Large intestine (tissue), 3 donors: ENCODE data around the gene DNAJC4. TPM values are rescaled to one million over a fixed set of nuclear protein-coding genes. Genes with fewer than 3 reads are reported as not detected.
A peak's percentile ranks its signal among the peaks of the same experiment; 100 is the strongest.
"Not testable (repeated sequence)": the region's sequence is repeated elsewhere in the genome, so short reads cannot be mapped to it uniquely, and the experiment has no call there.

ENCODE experiments used
- DNase-seq, 2 donors: peaks; one replicate each; pipeline versions ENCODE4 v3.0.0 to v3.0.0-alpha.2; 2013
- H3K27ac ChIP-seq: one replicate; pipeline ENCODE4 v1.5.1; 2013; ENCODE audit warnings: low read length
- H3K27me3 ChIP-seq: 2 replicates; pipeline ENCODE4 v1.6.1; 2013; ENCODE audit warnings: low read length; ENCODE audit not compliant: control insufficient read depth, insufficient read depth
- H3K36me3 ChIP-seq: 2 replicates; pipeline ENCODE4 v1.6.1; 2013; ENCODE audit warnings: low read length; ENCODE audit not compliant: control insufficient read depth, insufficient read depth
- H3K4me1 ChIP-seq: one replicate; pipeline ENCODE4 v1.6.1; 2013; ENCODE audit warnings: low read length; ENCODE audit not compliant: control insufficient read depth, insufficient read depth
- H3K4me3 ChIP-seq: one replicate; pipeline ENCODE4 v1.5.1; 2013; ENCODE audit warnings: low read length
- H3K9me3 ChIP-seq: one replicate; pipeline ENCODE4 v1.6.1; 2013; ENCODE audit warnings: mild to moderate bottlenecking, low read depth, low read length, moderate library complexity; ENCODE audit not compliant: control insufficient read depth
- WGBS: methylation state at CpG from one replicate; pipeline ENCODE4 v1.1.5; 2013; ENCODE audit warnings: low lambda C conversion rate; ENCODE audit not compliant: insufficient coverage; 5-methylcytosine and 5-hydroxymethylcytosine counted together
- polyA plus RNA-seq: library from polyadenylated mRNA; unstranded; fragments of 120-200 nt; gene quantifications from one replicate; pipeline ENCODE4 v1.2.1, GENCODE V29; 2013

Gene DNAJC4
- polyA plus RNA-seq, 1 donor: 52.5 TPM

DNA sequence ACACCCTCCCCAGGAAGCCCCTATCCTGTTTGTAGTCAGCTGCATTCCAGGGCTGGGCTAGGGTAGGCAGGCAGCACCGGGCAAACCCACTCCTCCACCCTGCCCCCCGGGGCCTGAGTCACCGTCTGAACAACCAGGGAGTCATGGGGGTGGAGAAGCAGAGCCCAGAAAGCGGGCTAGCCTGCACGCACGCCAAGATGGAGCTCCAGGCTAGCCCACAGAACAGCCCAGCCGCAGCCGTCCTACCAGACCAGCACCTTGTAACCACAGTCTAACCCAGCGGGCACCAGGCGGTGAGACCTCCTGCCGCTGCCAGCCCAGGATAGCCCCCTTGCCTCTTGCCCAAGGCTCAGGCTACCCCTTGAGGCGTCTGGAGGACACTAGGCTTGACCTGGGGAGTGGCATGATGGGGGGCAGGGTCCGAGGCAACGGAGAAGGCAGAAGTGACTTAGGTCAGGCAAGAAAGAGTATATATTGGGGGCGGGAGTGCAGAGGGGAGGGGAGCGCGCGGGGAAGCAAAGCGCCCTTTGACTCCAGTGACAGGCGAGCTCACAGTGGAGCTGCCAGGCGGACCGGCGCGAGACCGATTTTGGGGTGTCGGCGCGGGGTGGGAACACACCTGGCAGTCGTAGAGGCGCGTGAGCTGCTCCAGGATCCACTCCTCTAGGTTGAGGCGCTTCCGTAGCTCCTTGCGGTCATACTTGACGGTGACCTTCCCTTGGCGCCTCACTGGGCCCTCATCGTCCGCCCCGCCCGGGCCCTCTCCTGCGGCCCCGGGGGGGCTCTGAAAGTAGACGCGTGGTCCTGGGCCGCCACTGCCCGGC lies 15.7 kb downstream of the DNAJC4 start:
- WGBS: no CpG with 5 or more reads among the region's 46 CpGs
- Histone ChIP-seq H3K27ac (peak overlapping the region; percentile 89), H3K27me3 (no peaks in the 10 kb centered on the region), H3K4me3 (peak overlapping the region; percentile 83), H3K36me3 (peaks cover 16% of the 10 kb centered on the region), H3K4me1 (peaks cover 50% of the 10 kb centered on the region), H3K9me3 (no peaks in the 10 kb centered on the region)
- DNase-seq: peak; percentile 74 to 83

GRCh38 chr11:64246621-64246870 lies 16.2 kb downstream of the DNAJC4 start:
- Histone ChIP-seq H3K27ac (peak overlapping the region; percentile 89), H3K36me3 (peaks cover 16% of the 10 kb centered on the region), H3K4me1 (peaks cover 52% of the 10 kb centered on the region)
- no CpG with 5 or more reads among the region's 43 CpGs for WGBS
- not testable (repeated sequence) for H3K27me3 ChIP-seq, H3K4me3 ChIP-seq, H3K9me3 ChIP-seq, DNase-seq

DNA sequence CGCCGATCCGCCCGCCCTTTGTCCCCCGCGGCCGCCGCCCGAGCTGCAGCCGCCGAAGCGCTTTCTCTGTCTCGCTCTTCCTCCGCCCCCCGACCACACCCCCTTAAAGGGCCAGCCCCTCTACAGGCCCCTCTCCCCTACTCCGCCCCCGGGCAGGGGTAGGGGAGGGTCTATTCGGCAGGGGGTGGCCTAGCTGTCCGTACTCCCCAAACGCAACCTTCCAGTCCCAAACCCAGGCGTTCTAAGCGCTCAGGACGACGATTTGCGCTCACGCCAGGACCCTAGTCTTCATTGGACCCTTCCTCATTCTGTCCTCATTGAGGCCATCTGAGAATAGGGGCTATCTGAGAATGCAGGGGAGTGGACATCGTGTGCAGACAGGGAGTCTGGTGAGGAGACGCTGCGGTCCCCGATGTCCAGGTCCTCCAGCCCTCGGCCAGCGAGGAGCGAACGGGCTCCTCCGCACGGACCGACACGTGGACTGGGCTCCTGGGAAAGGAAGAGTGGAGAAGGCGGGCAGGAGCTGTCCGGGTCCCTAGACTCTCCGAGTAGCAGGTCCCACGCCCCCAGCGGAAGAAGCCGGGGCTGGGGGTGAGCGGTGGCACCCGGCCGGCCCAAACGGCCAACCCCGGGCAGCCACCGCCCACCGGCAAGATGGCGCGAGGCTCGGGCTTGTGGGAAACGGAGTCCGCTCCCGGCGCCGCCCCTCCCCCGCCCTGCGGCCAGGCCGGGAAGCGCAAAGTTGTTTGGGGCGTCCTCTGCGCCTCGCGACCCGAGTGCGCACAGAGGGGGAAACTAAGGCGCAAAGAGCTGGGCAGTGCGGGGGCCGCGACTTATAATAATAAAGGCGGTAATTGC lies 16.8 kb downstream of the DNAJC4 start, which contains the start of gene PPP1R14B:
Gene PPP1R14B (minus strand): TSS at position 73 of the 858 bp plus-strand sequence. CDS start 270 bp downstream, outside the sequence.
- Histone ChIP-seq H3K4me3 (peak within 1 kb of the TSS; percentile 83), H3K27me3 (no peaks in the 10 kb centered on the region), H3K9me3 (no peaks in the 10 kb centered on the region), H3K36me3 (peaks cover 16% of the 10 kb centered on the region), H3K4me1 (peaks cover 52% of the 10 kb centered on the region), H3K27ac (peak within 1 kb of the TSS; percentile 91)
- no CpG with 5 or more reads among the region's 74 CpGs for WGBS
- DNase-seq: peak; percentile 74 to 86

DNA sequence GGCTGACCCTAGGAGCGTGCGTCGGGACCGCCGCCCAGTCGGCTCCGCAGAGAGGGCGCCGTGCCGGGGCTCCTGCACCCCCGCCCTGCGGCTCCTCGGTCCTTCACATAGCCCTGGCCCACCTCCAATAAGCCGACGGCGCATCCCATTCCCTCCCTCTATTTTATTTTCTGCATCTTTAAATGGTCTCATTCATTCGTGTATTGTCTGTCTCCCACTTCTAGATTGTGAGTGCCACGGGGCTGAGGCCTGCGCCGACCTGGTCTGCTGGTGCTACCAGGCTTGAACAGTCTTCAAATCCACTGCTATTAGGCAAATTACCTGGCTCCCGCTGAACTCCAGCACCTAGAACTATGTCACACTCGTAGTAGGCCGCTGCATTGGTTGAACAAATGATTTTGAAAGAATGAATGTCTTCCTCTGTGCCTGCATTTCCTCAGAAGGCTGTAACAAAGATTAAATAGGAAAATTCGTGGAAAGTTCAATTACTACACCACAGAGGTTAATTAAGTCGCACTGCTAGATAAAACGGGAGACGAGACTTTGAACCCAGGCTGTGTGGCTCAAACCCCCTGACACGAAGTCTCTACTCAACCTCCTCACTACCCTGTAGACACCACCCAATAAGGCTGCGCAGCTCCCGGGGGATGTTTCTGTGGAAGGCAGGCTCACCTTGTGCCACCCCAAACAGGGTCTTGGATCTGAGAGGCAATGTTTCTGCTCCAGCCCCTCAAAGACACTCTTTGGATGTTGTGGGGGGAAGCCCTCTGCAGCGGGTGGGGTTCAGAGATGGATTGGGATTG lies 17.6 kb downstream of the DNAJC4 start:
- peak overlapping the region; percentile 80 for H3K4me3 ChIP-seq
- H3K9me3 ChIP-seq: no peaks in the 10 kb centered on the region
- H3K36me3 ChIP-seq: peaks cover 15% of the 10 kb centered on the region
- peaks cover 49% of the 10 kb centered on the region for H3K4me1 ChIP-seq
- 20% methylated on average over 2 of the region's 31 CpGs for WGBS
- peak in 1 of 2 donors; percentile 64 for DNase-seq
- no peaks in the 10 kb centered on the region for H3K27me3 ChIP-seq
- peak overlapping the region; percentile 91 for H3K27ac ChIP-seq

GRCh38 chr11:64248578-64248977 lies 18.2 kb downstream of the DNAJC4 start:
- no peak overlapping the region for H3K4me3 ChIP-seq
- no peak for DNase-seq
- H3K4me1 ChIP-seq: peaks cover 51% of the 10 kb centered on the region
- peaks cover 14% of the 10 kb centered on the region for H3K36me3 ChIP-seq
- no peaks in the 10 kb centered on the region for H3K27me3 ChIP-seq
- H3K27ac ChIP-seq: no peak overlapping the region
- H3K9me3 ChIP-seq: no peaks in the 10 kb centered on the region
- no CpG with 5 or more reads among the region's 7 CpGs for WGBS

- Histone ChIP-seq H3K4me3 (no peak overlapping the region), H3K9me3 (no peaks in the 10 kb centered on the region), H3K4me1 (peaks cover 54% of the 10 kb centered on the region)
Observed at GRCh38 chr11:64249038-64249437, 18.7 kb downstream of the DNAJC4 start.

DNA sequence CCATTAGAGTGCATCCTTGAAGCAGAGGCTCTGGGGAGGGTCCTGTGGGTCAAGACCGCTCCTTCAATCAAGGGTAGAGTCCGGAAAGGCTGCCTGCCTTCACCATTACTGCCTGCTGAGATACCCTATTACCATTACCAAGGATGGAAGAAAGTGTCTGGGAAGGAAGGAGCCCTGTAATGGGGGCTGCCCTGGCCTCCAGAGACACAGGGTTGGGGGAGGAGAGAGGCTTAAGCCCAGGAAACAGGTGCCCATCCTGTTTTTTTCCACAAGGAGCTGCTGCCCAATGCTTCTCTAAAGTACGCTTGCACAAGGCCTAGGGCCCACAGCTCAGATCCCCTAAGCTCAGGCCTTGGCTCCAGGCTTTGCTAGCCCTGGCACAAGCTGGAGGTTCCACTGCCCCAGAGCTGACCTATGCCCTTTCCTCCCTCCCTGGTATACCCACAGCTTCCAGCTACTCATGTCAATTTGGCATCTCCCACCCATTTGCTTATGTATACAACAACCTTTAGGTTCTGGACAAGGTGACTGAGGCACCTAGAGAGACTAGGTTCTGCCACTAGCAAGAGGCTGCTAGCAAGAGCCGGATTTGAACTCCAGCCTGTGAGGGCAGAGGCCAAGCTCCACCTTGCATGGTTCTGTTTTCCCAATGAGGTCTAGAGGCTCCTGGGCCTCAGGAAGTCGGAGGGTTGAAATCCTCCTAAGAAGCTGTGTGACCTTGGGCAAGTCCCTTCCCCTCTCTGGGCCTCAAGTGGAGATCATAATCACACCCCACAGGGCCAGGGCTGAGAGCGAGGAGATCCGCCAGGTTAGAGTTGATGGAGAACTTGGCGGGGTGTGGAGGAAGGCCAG lies 19.4 kb downstream of the DNAJC4 start:
- DNase-seq: no peak
- no peak overlapping the region for H3K27ac ChIP-seq
- no peaks in the 10 kb centered on the region for H3K9me3 ChIP-seq
- WGBS: no CpG with 5 or more reads among the region's 8 CpGs
- peaks cover 57% of the 10 kb centered on the region for H3K4me1 ChIP-seq
- H3K4me3 ChIP-seq: no peak overlapping the region
- peaks cover 17% of the 10 kb centered on the region for H3K36me3 ChIP-seq
- H3K27me3 ChIP-seq: no peaks in the 10 kb centered on the region

More at GRCh38 chr11:64249038-64249437, 18.7 kb downstream of the DNAJC4 start:
- no CpG with 5 or more reads among the region's 4 CpGs for WGBS
- no peak for DNase-seq
- Histone ChIP-seq H3K36me3 (peaks cover 13% of the 10 kb centered on the region), H3K27ac (no peak overlapping the region), H3K27me3 (no peaks in the 10 kb centered on the region)

DNA sequence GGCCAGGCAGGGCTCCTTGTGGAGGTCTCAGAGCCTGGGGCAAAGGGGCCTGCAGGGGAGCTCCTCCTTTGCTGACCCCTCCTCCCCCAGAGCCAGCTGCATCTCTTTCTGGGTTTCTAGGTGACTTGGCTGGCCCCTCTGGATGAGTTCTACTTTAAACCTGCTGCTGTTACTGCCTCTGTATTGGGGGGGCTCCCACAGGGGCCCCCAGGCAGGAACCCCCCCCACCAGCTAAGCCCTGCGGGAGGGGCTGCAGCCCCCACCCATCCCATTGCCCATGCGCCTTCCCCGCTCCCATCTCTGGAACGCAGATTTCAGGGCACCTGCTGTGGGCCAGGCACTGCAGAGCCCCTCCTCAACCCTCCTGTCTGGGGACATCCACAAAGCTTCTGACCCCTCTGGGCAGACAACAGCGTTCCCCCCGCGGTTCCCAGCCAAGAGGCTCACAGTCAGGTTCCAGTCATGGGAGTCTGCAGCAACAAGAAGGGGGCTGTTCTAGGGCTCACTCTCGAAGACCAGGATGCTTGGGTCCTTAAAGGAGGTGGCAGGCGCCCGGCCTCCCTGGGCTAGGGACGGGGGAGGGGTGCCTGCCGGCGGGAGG lies 20.2 kb downstream of the DNAJC4 start:
- no CpG with 5 or more reads among the region's 13 CpGs for WGBS
- H3K4me1 ChIP-seq: peaks cover 52% of the 10 kb centered on the region
- no peak for DNase-seq

GRCh38 chr11:64251016-64251752 lies 20.8 kb downstream of the DNAJC4 start, which contains the start of gene PLCB3:
Gene PLCB3 (plus strand): TSS chr11:64251530. CDS start chr11:64251650, 120 bp downstream.
- DNase-seq: peak in 1 of 2 donors; percentile 57
- Histone ChIP-seq H3K36me3 (peaks cover 31% of the 10 kb centered on the region), H3K4me3 (peak within 1 kb of the TSS; percentile 90), H3K9me3 (no peaks in the 10 kb centered on the region), H3K27me3 (no peaks in the 10 kb centered on the region), H3K27ac (peak within 1 kb of the TSS; percentile 90), H3K4me1 (peaks cover 52% of the 10 kb centered on the region)
- WGBS: no CpG with 5 or more reads among the region's 75 CpGs

More for the DNA sequence above, 20.2 kb downstream of the DNAJC4 start:
- Histone ChIP-seq H3K27ac (no peak overlapping the region), H3K36me3 (peaks cover 24% of the 10 kb centered on the region), H3K4me3 (peak overlapping the region; percentile 73), H3K27me3 (no peaks in the 10 kb centered on the region), H3K9me3 (no peaks in the 10 kb centered on the region)
